Heart left ventricle (tissue), 16 donors: ENCODE results near the gene GLA. TPM values are rescaled to one million over a fixed set of nuclear protein-coding genes. Genes with fewer than 3 reads are reported as not detected.

Source experiments
- ATAC-seq, 4 donors: fragments of 200-7000 bp; cut with Tn5 transposase; one replicate each; pipeline ENCODE4 v1.9.1; 2020 to 2022; ENCODE audit warnings: moderate library complexity in 4 of 4, mild to moderate bottlenecking in 3 of 4, moderate number of reproducible peaks in 1 of 4
- DNase-seq, 5 donors: peaks; one replicate each; pipeline ENCODE4 v3.0.0-alpha.2; 2020
- H3K27ac ChIP-seq, 12 donors: fragments of 200-600 bp; sonication (generic) in 4 of 12; one replicate each; pipeline versions ENCODE4 v1.5.0 to v1.8.0; 2016 to 2022; ENCODE audit warnings: mild to moderate bottlenecking in 2 of 12
- H3K27me3 ChIP-seq, 9 donors: fragments of 200-600 bp; sonication (generic) in 2 of 9; one replicate each; pipeline versions ENCODE4 v1.5.1 to v1.8.0; 2016 to 2022; ENCODE audit warnings: mild to moderate bottlenecking in 3 of 9
- H3K36me3 ChIP-seq, 9 donors: fragments of 200-600 bp; sonication (generic) in 2 of 9; one replicate each; pipeline versions ENCODE4 v1.5.0 to v1.8.0; 2018 to 2022; ENCODE audit warnings: mild to moderate bottlenecking in 2 of 9
- H3K4me1 ChIP-seq, 12 donors: fragments of 200-600 bp; sonication (generic) in 4 of 12; one replicate each; pipeline versions ENCODE4 v1.5.0 to v1.8.0; 2016 to 2022; ENCODE audit warnings: mild to moderate bottlenecking in 3 of 12
- H3K4me3 ChIP-seq, 12 donors: fragments of 200-600 bp; sonication (generic) in 4 of 12; one replicate each; pipeline versions ENCODE4 v1.5.0 to v1.8.0; 2017 to 2022; ENCODE audit warnings: mild to moderate bottlenecking in 9 of 12, moderate library complexity in 4 of 12
- H3K9me3 ChIP-seq, 12 donors: fragments of 200-600 bp; sonication (generic) in 4 of 12; one replicate each; pipeline versions ENCODE4 v1.5.0 to v1.8.0; 2016 to 2022; ENCODE audit warnings: mild to moderate bottlenecking in 1 of 12
- POLR2A ChIP-seq, 2 donors: fragments of 450-650 bp; IDR thresholded peaks; one replicate each; pipeline ENCODE4 v1.6.1; 2017; ENCODE audit warnings: antibody characterized with exemption in 2 of 2, mild to moderate bottlenecking in 2 of 2, moderate library complexity in 2 of 2
- WGBS, 4 donors: extraction: QIAGEN DNeasy Blood & Tissue Kit in 2 of 4; methylation state at CpG; one replicate each; pipeline versions ENCODE4 v1.1.5 to v1.1.7; 2013 to 2018; 5-methylcytosine and 5-hydroxymethylcytosine counted together
- intact Hi-C, 10 donors: fragments of 100-400 bp; cut with DNase I; formaldehyde crosslinking; loops; one replicate each; pipeline versions ENCODE4 v1.11.1 to v1.14.2; 2022
- polyA plus RNA-seq, 2 donors: library from polyadenylated mRNA; stranded (reverse); fragments of 200-250 nt; gene quantifications; one replicate each; pipeline ENCODE4 v1.2.3, GENCODE V29; 2013
- total RNA-seq, 9 donors: library from RNA; depleted of rRNA in 2 of 9; stranded (reverse); fragments of >200 nt in 2 of 9; fragmentation: NEBNext Ultra II Directional in 3 of 9; extraction: Animal tissue kit (Norgen Biotek cat#: 25700) in 3 of 9; gene quantifications; one replicate each; pipeline versions ENCODE4 v1.1.0 to v1.2.4, GENCODE V29; 2016 to 2023
- TF ChIP-seq, protein P1 (sequence below), 12 donors: fragments of 200-600 bp; sonication (generic) in 4 of 12; IDR thresholded peaks; one replicate each; pipeline versions ENCODE4 v1.5.0 to v1.8.0; 2018 to 2022; ENCODE audit warnings: antibody characterized with exemption in 12 of 12, mild to moderate bottlenecking in 5 of 12
- donor health status: ischemic (EF 13 %, LVEDD 7.1; RV severe dilation, severe dysfunction).
- donor health status: healthy with polysubstance abuse.
- donor health status: DM: no; HTN: yes; CAD: no.
- donor health status: DM: no; HTN: no; CAD: no.
- donor health status: ischemic (EF 25% LVEDD 6.9; RV normal size, moderate dysfunction).
- donor health status: ischemic (EF 25% LVEDD 5.7; RV mildly dilated, moderate dysfunction).
- donor health status: healthy.
- donor health status: DM: yes; HTN: yes; CAD: no.
- donor health status: ischemic (EF 35%, LVEDD 5.7; RV mildly dilated, moderate dysfunction).
- donor health status: nonischemic (EF 11% LVEDD 7.7; RV severe dilation, severe dysfunction).
- donor health status: DM: yes; HTN: yes; CAD: no.
- donor health status: PGD.
- donor health status: ischemic (EF 29% LVEDD 5.4; RV normal size, mild dysfunction).
- donor health status: nonischemic (EF 23%, LVEDD 6.1; RV moderate dilation, normal function).

Gene GLA
- total and polyA plus RNA-seq, 11 donors: 5.2 to 27.5 (median 12.3) TPM

DNA sequence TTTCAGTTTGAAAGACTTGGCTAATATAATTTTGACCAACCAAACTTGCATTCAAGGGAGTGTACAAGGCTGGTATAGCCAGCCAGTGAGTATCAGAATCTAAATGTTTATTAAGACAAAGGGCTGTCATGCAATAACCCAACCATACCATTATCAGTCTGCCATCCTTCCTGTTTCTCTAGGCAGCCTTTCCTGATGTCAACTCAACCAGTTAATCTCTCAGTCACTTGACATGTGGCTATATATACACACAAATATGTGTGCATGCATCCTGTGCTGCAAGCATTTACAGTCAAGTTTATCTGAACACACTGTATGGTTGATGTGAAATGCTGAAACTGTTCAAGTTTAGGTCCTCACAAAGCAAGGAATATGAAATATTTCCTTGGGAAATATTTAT lies 38.9 kb downstream of the GLA start:
- TF ChIP-seq, protein P1, sequence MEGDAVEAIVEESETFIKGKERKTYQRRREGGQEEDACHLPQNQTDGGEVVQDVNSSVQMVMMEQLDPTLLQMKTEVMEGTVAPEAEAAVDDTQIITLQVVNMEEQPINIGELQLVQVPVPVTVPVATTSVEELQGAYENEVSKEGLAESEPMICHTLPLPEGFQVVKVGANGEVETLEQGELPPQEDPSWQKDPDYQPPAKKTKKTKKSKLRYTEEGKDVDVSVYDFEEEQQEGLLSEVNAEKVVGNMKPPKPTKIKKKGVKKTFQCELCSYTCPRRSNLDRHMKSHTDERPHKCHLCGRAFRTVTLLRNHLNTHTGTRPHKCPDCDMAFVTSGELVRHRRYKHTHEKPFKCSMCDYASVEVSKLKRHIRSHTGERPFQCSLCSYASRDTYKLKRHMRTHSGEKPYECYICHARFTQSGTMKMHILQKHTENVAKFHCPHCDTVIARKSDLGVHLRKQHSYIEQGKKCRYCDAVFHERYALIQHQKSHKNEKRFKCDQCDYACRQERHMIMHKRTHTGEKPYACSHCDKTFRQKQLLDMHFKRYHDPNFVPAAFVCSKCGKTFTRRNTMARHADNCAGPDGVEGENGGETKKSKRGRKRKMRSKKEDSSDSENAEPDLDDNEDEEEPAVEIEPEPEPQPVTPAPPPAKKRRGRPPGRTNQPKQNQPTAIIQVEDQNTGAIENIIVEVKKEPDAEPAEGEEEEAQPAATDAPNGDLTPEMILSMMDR (IDR thresholded peaks at IDR 0.05): no peak
- no peak for TF ChIP-seq POLR2A (IDR thresholded peaks at IDR 0.05)
- intact Hi-C loops: no loop called here

DNA sequence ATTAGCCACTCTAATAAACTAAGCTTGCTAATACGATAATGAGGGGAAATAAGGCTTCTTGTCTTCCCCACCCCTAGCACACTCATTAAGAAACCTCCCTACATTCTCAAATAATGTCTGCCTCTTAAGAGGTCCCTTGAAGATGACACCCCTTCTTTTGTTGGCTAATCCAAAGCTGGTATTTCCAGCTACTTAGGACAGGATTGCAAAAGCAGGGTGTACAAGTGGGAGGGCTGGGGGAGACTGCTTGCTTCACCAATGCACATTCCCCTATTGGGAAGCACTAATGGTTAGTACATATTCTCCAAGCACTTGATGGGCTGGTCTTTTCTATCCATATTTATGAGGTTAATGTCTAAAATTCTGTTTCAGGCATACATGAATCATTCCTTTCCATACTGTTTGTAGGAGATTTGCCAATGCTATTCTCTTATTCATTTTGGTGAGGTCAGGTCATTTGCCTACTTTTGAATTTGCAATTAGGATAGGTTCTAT lies 42.4 kb downstream of the GLA start:
- Histone ChIP-seq H3K27me3 (peaks cover 0 to 8% (median 0%) of the 10 kb centered on the region in 9 donors), H3K4me3 (no peak overlapping the region), H3K27ac (no peak overlapping the region), H3K9me3 (no peaks in the 10 kb centered on the region), H3K4me1 (no peaks in the 10 kb centered on the region), H3K36me3 (no peaks in the 10 kb centered on the region)
- no peak for TF ChIP-seq POLR2A (IDR thresholded peaks at IDR 0.05)
- ATAC-seq (no peak), DNase-seq (no peak)
- intact Hi-C loops: no loop called here
- 88 to 100% (median 91%) methylated on average over 1 of the region's 1 CpG for WGBS, 4 donors

More for the DNA sequence above, 38.9 kb downstream of the GLA start:
- Histone ChIP-seq H3K36me3 (no peaks in the 10 kb centered on the region), H3K4me1 (no peaks in the 10 kb centered on the region), H3K27me3 (no peaks in the 10 kb centered on the region), H3K4me3 (no peak overlapping the region), H3K9me3 (no peaks in the 10 kb centered on the region), H3K27ac (no peak overlapping the region)
- no peak for ATAC-seq
- no peak for DNase-seq

DNA sequence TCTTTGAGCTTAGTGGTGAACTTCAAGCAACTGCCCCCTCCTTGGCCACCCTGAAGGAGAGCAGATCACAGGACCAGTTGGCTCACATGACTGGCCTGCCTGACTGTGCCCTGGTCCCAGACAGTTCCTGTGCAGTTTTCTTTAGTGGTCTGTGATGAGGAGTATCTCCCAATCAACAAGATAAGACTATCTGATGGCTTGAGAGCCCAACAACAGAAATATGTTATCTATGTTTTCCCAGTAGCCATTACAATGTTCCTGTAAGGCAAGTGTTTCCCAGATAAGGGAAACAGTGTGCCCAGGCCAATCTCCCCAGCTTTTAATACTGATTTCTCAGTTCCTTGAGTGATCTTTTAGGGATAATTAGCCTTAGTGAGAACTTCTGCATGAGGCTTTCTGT lies 45.0 kb downstream of the GLA start:
- Histone ChIP-seq H3K27me3 (peaks cover 0 to 8% (median 0%) of the 10 kb centered on the region in 9 donors), H3K9me3 (no peaks in the 10 kb centered on the region), H3K4me3 (no peak overlapping the region), H3K4me1 (no peaks in the 10 kb centered on the region), H3K36me3 (no peaks in the 10 kb centered on the region), H3K27ac (no peak overlapping the region)
- no peak for TF ChIP-seq POLR2A (IDR thresholded peaks at IDR 0.05)
- TF ChIP-seq, protein P1 (IDR thresholded peaks at IDR 0.05): no peak
- no peak for DNase-seq
- ATAC-seq: no peak
- intact Hi-C loops: no loop called here

DNA sequence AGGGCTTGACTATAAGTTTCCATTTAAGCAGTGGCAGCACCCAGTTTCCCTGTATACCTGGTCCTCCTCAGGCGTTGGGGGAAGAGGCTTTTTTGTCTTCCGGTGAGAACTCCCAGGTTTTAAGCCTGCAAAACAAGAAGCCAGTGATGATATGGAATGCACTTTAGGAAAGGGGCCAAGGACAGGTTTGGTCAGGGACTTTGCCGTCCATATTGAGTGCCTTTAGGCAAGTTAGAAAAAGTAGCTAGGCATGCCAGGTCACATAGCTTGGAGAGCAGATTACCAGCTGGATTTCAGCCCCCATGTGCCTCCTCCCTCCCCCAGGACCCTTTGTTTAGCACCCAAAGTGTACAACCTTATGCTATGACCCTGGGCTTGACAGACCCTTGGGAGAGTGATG lies 45.6 kb downstream of the GLA start:
- H3K9me3 ChIP-seq: no peaks in the 10 kb centered on the region
- TF ChIP-seq POLR2A (IDR thresholded peaks at IDR 0.05): no peak
- TF ChIP-seq, protein P1 (IDR thresholded peaks at IDR 0.05): no peak
- intact Hi-C loops: no loop called here

DNA sequence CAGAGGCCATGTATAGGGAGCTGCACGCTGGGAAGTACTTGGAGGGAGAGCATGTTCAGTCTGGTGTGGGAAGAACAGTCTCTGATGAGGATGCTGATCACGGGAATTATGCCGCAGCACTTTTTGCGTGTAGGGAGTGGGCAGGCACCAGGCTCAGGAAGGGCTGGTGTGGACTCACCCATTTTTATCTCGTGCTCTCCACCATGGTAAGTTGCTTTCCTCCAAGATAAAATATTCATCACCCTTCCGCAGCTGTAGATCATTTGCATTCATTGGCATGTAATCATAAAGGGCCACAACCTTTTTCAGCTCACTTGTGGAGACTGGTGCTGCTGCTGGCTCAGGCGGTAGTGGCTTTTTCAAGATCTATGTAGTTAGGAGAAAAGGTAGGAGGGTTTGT lies 47.3 kb downstream of the GLA start:
- ATAC-seq (no peak), DNase-seq (no peak)
- no peaks in the 10 kb centered on the region for H3K36me3 ChIP-seq
- H3K27ac ChIP-seq: no peak overlapping the region
- no peak for TF ChIP-seq POLR2A (IDR thresholded peaks at IDR 0.05)
- peaks cover 0 to 8% (median 0%) of the 10 kb centered on the region in 9 donors for H3K27me3 ChIP-seq
- no peaks in the 10 kb centered on the region for H3K9me3 ChIP-seq
- WGBS, 4 donors: 37 to 62% (median 46%) methylated on average over 7 of the region's 7 CpGs
- no peak overlapping the region for H3K4me3 ChIP-seq
- no peaks in the 10 kb centered on the region for H3K4me1 ChIP-seq
- intact Hi-C loops: no loop called here

More for the DNA sequence above, 45.6 kb downstream of the GLA start:
- Histone ChIP-seq H3K36me3 (no peaks in the 10 kb centered on the region), H3K4me1 (no peaks in the 10 kb centered on the region), H3K4me3 (no peak overlapping the region), H3K27me3 (peaks cover 0 to 8% (median 0%) of the 10 kb centered on the region in 9 donors), H3K27ac (no peak overlapping the region)
- no peak for ATAC-seq
- 77 to 93% (median 79%) methylated on average over 3 of the region's 3 CpGs for WGBS, 4 donors
- no peak for DNase-seq
